IPS-15b (cell line): ENCODE results near the gene AUNIP.
A peak's percentile ranks its signal among the peaks of the same experiment; 100 is the strongest.

ENCODE experiments used
- H3K27me3 ChIP-seq: one replicate; pipeline ENCODE4 v1.6.1; 2013; ENCODE audit warnings: low read length; ENCODE audit not compliant: control insufficient read depth, insufficient read depth
- H3K36me3 ChIP-seq: one replicate; pipeline ENCODE4 v1.6.1; 2013; ENCODE audit warnings: low read length; ENCODE audit not compliant: control insufficient read depth, insufficient read depth
- H3K4me1 ChIP-seq: one replicate; pipeline ENCODE4 v1.6.1; 2013; ENCODE audit warnings: mild to moderate bottlenecking, low read length; ENCODE audit not compliant: control insufficient read depth, insufficient read depth
- H3K4me3 ChIP-seq: one replicate; pipeline ENCODE4 v1.5.1; 2013; ENCODE audit warnings: low read depth, low read length
- H3K9ac ChIP-seq: one replicate; pipeline ENCODE4 v1.6.1; 2013; ENCODE audit warnings: low read depth, mild to moderate bottlenecking, low read length
- H3K9me3 ChIP-seq: one replicate; pipeline ENCODE4 v1.6.1; 2013; ENCODE audit warnings: mild to moderate bottlenecking, low read length; ENCODE audit not compliant: control insufficient read depth, insufficient read depth

The AUNIP gene

DNA sequence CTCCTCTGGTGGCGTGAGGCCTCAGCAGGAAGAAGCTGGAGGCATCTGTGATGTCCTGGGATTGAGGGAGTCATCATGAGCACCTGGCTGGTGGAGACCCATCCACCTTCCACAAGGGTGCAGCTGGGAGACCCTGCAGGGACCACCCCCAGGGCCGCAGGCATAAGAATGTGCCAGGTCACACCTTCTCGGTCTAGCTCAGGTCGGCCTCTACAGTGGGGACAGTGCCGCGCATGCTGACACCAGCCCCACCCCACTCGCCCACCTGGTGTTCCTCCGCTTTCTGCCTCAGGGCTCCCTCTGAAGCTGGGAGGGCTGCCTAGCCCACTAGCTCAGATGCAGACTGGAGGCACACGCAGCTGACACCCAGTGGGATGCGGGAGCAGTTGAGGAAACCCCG is 22.0 kb upstream of the AUNIP start:
- H3K36me3 ChIP-seq, result no peaks in the 10 kb centered on the region
- H3K4me1 ChIP-seq, result peaks cover 3% of the 10 kb centered on the region
- peaks cover 17% of the 10 kb centered on the region for H3K27me3 ChIP-seq
- H3K9me3 ChIP-seq, result no peaks in the 10 kb centered on the region
- H3K4me3 ChIP-seq, result no peak overlapping the region
- no peak overlapping the region for H3K9ac ChIP-seq

DNA sequence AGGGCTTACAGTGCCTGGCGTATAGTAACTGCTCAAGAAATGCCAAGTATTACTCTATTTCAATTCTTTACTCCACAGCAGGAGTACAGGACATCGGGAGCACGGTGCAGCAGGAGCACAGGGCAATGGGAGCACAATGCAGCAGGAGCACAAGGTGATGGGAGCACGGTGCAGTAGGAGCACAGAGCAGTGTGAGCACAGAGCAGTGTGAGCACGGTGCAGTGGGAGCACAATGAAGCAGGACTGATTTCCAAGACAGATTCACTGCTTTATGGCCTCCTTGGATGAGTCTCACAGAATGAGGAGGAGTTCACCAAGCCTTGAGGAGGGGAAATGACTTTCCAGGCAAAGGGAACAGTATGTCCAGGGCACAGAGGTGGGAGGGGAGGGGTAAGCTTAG is 21.3 kb upstream of the AUNIP start:
- Histone ChIP-seq H3K4me1 (peaks cover 3% of the 10 kb centered on the region), H3K27me3 (peaks cover 19% of the 10 kb centered on the region), H3K36me3 (no peaks in the 10 kb centered on the region), H3K9ac (no peak overlapping the region), H3K4me3 (no peak overlapping the region), H3K9me3 (no peaks in the 10 kb centered on the region)

DNA sequence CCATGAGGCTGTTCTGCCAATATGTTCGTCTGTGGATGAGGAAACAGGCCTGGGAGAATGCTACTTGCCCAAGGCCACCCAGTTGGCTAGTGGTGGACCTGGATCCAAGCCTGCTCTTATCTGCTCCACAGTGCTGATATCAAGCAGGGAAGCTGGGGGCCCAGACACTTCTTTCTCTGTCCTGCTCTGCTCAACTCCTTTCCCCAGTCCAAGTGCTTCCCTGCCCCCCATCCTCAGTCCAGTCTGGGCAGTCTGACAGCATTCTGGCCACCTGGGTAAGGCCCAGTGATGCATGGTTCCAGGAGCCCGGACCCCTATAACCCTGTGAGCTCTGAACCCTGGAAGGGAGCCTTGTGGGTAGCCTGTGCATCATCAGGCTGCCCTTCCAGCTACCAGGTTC is 20.4 kb upstream of the AUNIP start:
- H3K27me3 ChIP-seq, result peaks cover 20% of the 10 kb centered on the region
- H3K9me3 ChIP-seq, result no peaks in the 10 kb centered on the region
- no peak overlapping the region for H3K9ac ChIP-seq
- H3K4me1 ChIP-seq, result peaks cover 4% of the 10 kb centered on the region
- no peaks in the 10 kb centered on the region for H3K36me3 ChIP-seq
- no peak overlapping the region for H3K4me3 ChIP-seq

DNA sequence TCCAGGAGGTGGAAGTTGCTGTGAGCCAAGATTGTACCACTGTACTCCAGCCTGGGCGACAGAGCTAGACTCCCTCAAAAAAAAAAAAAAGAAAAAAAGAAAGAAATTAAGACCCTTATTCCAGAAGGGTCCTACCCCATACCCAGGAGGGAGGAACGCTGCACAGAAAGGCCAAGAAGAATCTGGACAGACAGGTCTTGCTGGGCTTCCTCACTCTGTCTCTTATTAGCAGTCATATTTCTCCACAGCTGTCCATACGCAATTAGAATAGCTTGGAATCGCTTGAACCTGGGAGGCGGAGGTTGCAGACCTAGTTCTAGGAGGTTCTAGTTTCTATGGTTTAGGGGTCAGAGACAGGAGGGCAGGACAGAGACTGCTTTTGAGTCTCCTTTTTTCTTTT is 19.4 kb upstream of the AUNIP start:
- H3K4me1 ChIP-seq, result peaks cover 7% of the 10 kb centered on the region
- no peaks in the 10 kb centered on the region for H3K9me3 ChIP-seq
- H3K4me3 ChIP-seq, result no peak overlapping the region
- H3K27me3 ChIP-seq, result peaks cover 21% of the 10 kb centered on the region
- no peak overlapping the region for H3K9ac ChIP-seq
- H3K36me3 ChIP-seq, result no peaks in the 10 kb centered on the region

DNA sequence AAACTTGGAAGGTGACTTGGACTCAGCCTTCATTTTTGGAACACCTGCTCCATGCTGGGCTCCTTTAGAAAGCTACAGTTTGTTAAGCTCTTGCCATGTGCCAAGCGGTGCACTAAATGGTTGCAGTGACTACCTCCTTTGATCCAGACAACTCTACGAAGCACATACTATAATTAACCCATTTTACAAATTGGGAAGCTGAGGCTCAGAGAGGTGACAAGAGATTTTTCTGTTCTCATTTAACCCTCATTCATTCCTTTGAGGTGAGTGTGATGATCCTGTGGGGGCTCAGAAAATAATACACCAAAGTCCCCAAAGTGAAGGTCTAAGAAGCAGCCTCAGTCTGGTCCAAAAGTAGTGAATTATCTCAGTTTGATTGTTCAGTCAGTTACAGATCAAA is 17.9 kb upstream of the AUNIP start:
- no peak overlapping the region for H3K4me3 ChIP-seq

DNA sequence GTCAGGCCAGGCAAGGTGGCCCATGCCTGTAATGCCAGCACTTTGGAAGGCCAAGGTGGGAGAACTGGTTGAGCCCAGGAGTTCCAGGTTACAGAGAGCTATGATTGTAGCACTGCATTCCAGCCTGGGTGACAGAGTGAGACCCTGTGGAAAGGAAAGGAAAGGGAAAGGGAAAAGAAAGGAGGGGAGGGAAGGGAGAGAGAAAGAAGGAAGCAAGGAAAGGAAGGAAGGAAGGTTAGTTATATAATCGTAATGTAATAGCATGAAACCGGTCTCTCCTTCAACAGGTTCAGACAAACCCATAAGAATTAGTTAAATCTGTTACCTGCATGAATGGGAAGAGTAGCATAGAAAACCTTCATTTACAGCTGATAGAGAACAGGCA is 17.4 kb upstream of the AUNIP start:
- H3K4me1 ChIP-seq, result peaks cover 7% of the 10 kb centered on the region
- H3K4me3 ChIP-seq, result no peak overlapping the region
- peaks cover 21% of the 10 kb centered on the region for H3K27me3 ChIP-seq
- no peaks in the 10 kb centered on the region for H3K9me3 ChIP-seq
- H3K9ac ChIP-seq, result no peak overlapping the region
- H3K36me3 ChIP-seq, result no peaks in the 10 kb centered on the region

More for the DNA sequence above, 17.9 kb upstream of the AUNIP start:
- Histone ChIP-seq H3K36me3 (no peaks in the 10 kb centered on the region), H3K9ac (no peak overlapping the region), H3K9me3 (no peaks in the 10 kb centered on the region), H3K4me1 (peaks cover 7% of the 10 kb centered on the region), H3K27me3 (peaks cover 21% of the 10 kb centered on the region)

DNA sequence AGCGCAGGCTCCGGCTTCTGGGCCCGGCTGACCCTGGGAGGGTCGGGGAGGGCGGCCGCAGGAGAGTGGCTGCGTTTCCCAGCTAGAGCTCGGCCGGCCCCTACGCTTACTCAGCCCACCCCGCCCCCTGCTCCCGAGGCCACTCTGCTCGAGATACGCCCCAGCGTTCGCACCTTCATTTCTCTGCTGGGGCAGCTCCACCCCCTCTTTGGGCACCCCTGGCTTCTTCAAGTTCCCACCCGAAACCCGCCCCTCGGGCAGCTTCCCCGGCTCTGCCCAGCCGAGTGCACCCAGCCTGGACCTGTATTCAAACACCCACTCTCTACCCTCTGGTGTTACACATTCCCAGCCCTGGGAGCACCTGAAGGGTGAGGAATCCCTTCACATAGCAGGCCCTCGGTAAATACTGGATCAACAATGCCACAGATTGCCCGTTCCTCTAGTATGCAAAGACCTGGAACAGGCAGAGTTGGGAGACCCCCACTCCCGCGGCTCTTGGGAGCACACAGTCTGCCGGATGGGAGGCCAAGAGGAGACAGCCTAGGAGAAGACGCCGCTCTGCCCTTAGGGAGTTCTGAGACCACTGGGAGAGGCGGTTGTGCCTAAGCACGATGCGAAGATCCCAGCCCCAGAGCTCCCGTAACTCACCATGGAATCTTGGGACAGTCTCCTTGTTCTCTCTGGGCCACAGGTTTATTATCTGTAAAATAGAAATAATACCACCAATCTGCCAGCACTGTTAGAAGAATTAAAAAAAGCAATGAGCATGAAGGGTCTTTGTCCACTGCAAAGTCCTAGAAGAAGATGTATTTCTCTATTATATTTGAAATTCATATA is 16.8 kb upstream of the AUNIP start:
- no peaks in the 10 kb centered on the region for H3K9me3 ChIP-seq
- H3K4me1 ChIP-seq, result peaks cover 12% of the 10 kb centered on the region
- H3K9ac ChIP-seq, result peak overlapping the region; percentile 37
- peaks cover 21% of the 10 kb centered on the region for H3K27me3 ChIP-seq
- no peaks in the 10 kb centered on the region for H3K36me3 ChIP-seq
- peak overlapping the region; percentile 62 for H3K4me3 ChIP-seq

DNA sequence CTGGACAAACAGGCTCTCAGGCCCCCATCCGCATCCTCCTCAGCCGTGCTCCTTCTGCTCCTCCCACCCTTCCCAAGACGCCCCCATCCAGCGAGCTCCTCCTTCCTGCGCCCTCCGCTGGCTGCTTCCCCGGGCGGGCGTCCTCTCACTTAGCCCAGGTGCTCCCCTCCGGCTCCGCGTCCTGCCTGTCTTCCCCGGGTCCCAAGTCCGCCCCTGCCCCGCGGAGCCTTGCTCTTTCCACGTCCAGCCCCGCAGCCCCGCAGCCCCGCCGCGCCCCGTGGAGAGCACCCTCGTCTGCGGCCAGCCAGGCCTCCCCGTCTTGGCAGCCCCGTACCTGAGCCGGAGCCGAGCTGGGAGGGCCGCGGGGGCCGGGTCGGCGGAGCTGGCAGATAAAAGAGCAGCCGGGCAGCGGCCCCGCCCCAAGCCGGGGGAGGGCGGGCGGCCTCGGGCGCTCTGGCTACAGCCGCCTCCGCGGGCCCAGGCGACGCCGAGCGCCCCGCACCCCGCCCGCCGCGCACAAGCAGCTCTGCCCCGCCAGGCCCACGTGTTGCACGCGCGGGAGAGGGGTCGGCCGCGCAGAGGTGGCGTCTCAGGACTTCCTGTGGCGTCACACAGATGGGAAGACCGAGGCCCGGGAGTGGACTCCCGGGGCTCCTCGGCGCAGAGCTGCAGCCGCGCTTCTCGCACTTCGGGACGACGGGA is 16.0 kb upstream of the AUNIP start, which contains the start of gene PAQR7:
PAQR7 (minus strand) TSS at position 555 of the 702 bp plus-strand sequence. CDS start 11,869 bp downstream, outside the sequence.
- H3K9ac ChIP-seq, result peak within 1 kb of the TSS; percentile 70

DNA sequence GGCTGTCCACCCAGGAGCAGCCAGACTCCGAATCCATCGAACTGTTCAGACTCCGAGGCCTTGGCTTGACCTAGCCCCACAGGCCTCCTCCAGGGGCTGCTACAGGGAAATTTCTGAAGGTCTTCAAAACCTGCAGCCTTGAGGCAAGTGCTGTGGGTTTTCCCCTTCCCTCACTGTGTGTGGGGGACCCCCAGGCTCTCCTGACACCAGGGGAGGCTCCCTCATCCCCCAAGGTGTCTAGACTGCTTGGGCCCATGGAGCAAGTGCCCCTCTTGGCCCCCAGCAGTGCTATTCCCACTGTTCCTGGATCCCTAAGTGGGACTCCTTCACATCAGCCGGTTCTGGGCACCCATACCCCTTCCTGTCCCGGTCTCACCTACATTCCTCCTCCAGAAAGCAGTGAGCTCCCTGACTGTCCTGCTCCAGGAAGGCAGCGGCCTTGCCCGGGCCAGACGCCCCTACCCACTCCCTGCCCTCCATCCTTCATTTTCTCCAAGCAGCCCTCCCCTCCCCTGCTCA is 15.4 kb upstream of the AUNIP start:
- Histone ChIP-seq H3K27me3 (peaks cover 19% of the 10 kb centered on the region), H3K36me3 (no peaks in the 10 kb centered on the region), H3K9me3 (no peaks in the 10 kb centered on the region), H3K4me1 (peaks cover 16% of the 10 kb centered on the region), H3K4me3 (peak overlapping the region; percentile 62), H3K9ac (peak overlapping the region; percentile 70)

More for the DNA sequence above, 16.0 kb upstream of the AUNIP start, which contains the start of gene PAQR7:
- no peaks in the 10 kb centered on the region for H3K9me3 ChIP-seq
- no peaks in the 10 kb centered on the region for H3K36me3 ChIP-seq
- H3K27me3 ChIP-seq, result peaks cover 19% of the 10 kb centered on the region
- H3K4me3 ChIP-seq, result peak within 1 kb of the TSS; percentile 62
- peaks cover 16% of the 10 kb centered on the region for H3K4me1 ChIP-seq

DNA sequence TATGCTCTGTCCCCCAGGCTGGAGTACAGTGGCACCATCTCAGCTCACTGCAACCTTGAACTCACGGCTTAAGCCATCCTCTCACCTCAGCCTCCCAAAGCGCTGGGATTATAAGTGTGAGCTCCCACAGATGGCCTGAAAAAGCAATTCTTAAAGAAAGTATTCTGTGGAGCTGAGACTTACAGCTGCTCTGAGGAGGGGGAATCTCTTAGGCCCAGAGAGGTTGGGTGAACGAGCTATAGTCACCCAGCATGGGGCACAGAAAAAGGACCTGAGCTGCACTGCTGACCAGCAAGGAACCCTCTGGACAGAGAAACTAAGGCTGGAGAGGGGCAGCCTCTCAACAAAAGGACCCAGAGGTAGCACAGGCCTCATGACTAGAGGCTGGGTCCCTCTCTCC is 15.0 kb upstream of the AUNIP start:
- H3K4me3 ChIP-seq, result peak overlapping the region; percentile 62
- H3K9me3 ChIP-seq, result no peaks in the 10 kb centered on the region
- peaks cover 16% of the 10 kb centered on the region for H3K4me1 ChIP-seq
- H3K27me3 ChIP-seq, result peaks cover 17% of the 10 kb centered on the region
- H3K36me3 ChIP-seq, result no peaks in the 10 kb centered on the region
- H3K9ac ChIP-seq, result no peak overlapping the region

DNA sequence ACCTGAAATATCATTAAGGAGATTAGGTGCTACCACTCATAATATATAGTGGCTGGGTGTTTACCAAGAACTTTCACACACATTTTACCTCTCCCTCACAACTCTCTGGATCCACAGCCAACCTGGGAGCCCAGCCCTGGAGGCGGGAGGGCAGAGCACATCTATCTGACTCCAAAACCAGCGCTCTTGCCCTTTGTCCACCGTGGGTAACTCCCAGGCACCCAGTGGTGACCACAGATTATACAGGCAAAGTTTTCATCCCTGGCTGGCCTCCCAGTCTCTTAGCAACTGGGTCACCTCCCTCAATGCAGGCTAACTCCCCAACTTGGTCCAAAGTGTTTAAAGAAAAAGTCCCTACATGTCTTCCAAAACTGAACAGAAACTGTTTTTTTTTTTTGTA is 13.9 kb upstream of the AUNIP start:
- Histone ChIP-seq H3K36me3 (no peaks in the 10 kb centered on the region), H3K9ac (no peak overlapping the region), H3K27me3 (peaks cover 14% of the 10 kb centered on the region), H3K9me3 (no peaks in the 10 kb centered on the region), H3K4me3 (no peak overlapping the region), H3K4me1 (peaks cover 16% of the 10 kb centered on the region)
